A673 (cell line): ENCODE data around the gene ATF6.

Source experiments
- CTCF ChIP-seq: fragments of 300-800, 200-600 bp; sonication (generic); conservative IDR thresholded peaks from 2 replicates; pipeline ENCODE4 v1.5.1; 2017; ENCODE audit warnings: low read depth, mild to moderate bottlenecking, antibody characterized with exemption, low read length, moderate library complexity, mixed read lengths
- EZH2 ChIP-seq: fragments of 200-600 bp; sonication (generic); IDR thresholded peaks from 2 replicates; pipeline ENCODE4 v1.6.1; 2017; ENCODE audit warnings: borderline replicate concordance, low read depth, mild to moderate bottlenecking, mixed read lengths, antibody characterized with exemption, low read length; ENCODE audit not compliant: poor library complexity, severe bottlenecking

- no peak for TF ChIP-seq CTCF
- no peak for TF ChIP-seq EZH2
These were observed 243.5 kb downstream of the ATF6 start for GRCh38 chr1:162009501-162010174.
